ENCODE measurements around the gene PRUNE2. TPM values are rescaled to one million over a fixed set of nuclear protein-coding genes. Genes with fewer than 3 reads are reported as not detected.
"Not testable (repeated sequence)": the region's sequence is repeated elsewhere in the genome, so short reads cannot be mapped to it uniquely, and the experiment has no call there.

The PRUNE2 gene
- total and polyA plus RNA-seq, 4 donors: 1.3 to 4.5 (median 1.6) TPM

DNA sequence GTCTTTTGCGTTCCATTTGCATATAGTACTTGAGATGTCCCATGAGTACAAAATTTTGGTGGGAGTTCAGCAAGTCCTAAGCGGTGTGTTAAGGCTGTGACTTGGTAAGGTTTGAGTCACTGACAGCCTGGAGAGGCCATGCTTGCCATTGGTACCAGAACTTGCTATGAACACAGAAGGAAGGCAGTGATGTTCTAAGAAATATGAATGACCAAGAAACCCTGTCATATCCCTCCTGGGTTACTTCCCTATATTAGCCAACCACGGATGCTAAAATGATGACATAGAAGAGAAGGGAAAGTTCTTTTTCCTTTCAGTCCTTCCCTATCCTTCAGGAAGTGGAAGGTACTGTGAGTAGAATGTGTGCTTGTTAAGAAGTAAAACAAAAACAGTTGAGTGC lies 310.3 kb downstream of the PRUNE2 start:
- Histone ChIP-seq H3K4me3 (ENCODE audit: low read depth in 1 of 3, low read length in 3 of 3) (no peak overlapping the region), H3K9ac (ENCODE audit: low read depth in 1 of 2, low read length in 2 of 2) (no peak overlapping the region), H3K9me3 (ENCODE audit: control insufficient read depth in 4 of 4, low read length in 3 of 4) (no peaks in the 10 kb centered on the region), H3K27me3 (ENCODE audit: control insufficient read depth in 4 of 4, insufficient read depth in 4 of 4, low read length in 3 of 4) (peaks cover 0 to 3% (median 0%) of the 10 kb centered on the region in 4 donors), H3K36me3 (ENCODE audit: control insufficient read depth in 4 of 4, insufficient read depth in 3 of 4, low read depth in 1 of 4, low read length in 3 of 4) (no peaks in the 10 kb centered on the region), H3K27ac (ENCODE audit: low read depth in 1 of 2, low read length in 2 of 2) (no peak overlapping the region), H3K4me1 (ENCODE audit: control insufficient read depth in 4 of 4, insufficient read depth in 4 of 4, low read length in 3 of 4) (no peaks in the 10 kb centered on the region)
- 62% methylated on average over 3 of the region's 3 CpGs for WGBS
- TF ChIP-seq, protein P1, sequence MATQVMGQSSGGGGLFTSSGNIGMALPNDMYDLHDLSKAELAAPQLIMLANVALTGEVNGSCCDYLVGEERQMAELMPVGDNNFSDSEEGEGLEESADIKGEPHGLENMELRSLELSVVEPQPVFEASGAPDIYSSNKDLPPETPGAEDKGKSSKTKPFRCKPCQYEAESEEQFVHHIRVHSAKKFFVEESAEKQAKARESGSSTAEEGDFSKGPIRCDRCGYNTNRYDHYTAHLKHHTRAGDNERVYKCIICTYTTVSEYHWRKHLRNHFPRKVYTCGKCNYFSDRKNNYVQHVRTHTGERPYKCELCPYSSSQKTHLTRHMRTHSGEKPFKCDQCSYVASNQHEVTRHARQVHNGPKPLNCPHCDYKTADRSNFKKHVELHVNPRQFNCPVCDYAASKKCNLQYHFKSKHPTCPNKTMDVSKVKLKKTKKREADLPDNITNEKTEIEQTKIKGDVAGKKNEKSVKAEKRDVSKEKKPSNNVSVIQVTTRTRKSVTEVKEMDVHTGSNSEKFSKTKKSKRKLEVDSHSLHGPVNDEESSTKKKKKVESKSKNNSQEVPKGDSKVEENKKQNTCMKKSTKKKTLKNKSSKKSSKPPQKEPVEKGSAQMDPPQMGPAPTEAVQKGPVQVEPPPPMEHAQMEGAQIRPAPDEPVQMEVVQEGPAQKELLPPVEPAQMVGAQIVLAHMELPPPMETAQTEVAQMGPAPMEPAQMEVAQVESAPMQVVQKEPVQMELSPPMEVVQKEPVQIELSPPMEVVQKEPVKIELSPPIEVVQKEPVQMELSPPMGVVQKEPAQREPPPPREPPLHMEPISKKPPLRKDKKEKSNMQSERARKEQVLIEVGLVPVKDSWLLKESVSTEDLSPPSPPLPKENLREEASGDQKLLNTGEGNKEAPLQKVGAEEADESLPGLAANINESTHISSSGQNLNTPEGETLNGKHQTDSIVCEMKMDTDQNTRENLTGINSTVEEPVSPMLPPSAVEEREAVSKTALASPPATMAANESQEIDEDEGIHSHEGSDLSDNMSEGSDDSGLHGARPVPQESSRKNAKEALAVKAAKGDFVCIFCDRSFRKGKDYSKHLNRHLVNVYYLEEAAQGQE (IDR thresholded peaks at IDR 0.05): no peak
- TF ChIP-seq CTCF (IDR thresholded peaks at IDR 0.05; ENCODE audit: low read depth, low read length, missing input control) (no peak), TAF1 (conservative IDR thresholded peaks at IDR 0.05) (no peak), JUND (IDR thresholded peaks at IDR 0.05) (no peak), YY1 (IDR thresholded peaks at IDR 0.05) (no peak), NR2F2 (IDR thresholded peaks at IDR 0.05) (no peak), HNF4G (IDR thresholded peaks at IDR 0.05) (no peak)
- no peak for DNase-seq (ENCODE audit: low spot score)

DNA sequence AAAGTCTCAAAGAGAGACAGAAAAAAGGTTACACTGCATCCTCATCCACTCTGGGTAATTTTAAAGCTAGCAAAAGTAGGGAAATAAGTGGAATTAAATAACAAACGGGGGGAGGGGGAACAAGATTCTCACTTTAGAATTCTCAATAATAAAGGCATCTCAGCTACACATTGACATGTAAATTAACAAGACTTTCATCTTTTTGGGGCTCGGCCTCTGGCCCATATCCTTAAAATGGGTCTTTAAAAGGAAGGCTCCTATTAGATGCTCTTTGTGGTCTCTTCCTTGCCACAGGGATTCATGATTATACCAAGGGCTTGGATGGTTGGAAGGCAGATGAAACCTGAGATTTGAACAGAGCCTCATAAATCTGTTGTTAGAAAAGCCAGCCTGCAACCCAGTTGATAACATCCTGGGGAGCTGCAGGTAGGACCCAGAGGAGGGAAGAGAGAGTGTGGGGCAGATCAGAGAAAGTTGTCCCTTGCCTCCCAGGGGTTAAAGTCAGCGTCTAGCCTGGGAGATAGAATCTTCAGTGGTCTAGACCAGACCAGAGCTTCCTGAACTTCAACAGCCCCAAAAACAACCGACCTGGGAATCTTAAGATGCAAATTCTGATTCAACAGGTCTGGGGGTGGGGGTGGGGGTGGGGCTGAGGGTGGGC lies 311.0 kb downstream of the PRUNE2 start:
- Histone ChIP-seq H3K36me3 (ENCODE audit: control insufficient read depth in 4 of 4, insufficient read depth in 3 of 4, low read depth in 1 of 4, low read length in 3 of 4) (no peaks in the 10 kb centered on the region), H3K27ac (ENCODE audit: low read depth in 1 of 2, low read length in 2 of 2) (no peak overlapping the region), H3K4me3 (ENCODE audit: low read depth in 1 of 3, low read length in 3 of 3) (no peak overlapping the region), H3K9me3 (ENCODE audit: control insufficient read depth in 4 of 4, low read length in 3 of 4) (no peaks in the 10 kb centered on the region), H3K4me1 (ENCODE audit: control insufficient read depth in 4 of 4, insufficient read depth in 4 of 4, low read length in 3 of 4) (no peaks in the 10 kb centered on the region), H3K9ac (ENCODE audit: low read depth in 1 of 2, low read length in 2 of 2) (no peak overlapping the region), H3K27me3 (ENCODE audit: control insufficient read depth in 4 of 4, insufficient read depth in 4 of 4, low read length in 3 of 4) (peaks cover 0 to 3% (median 0%) of the 10 kb centered on the region in 4 donors)
- 62% methylated on average over 4 of the region's 4 CpGs for WGBS
- TF ChIP-seq FOXA2 (IDR thresholded peaks at IDR 0.05) (no peak), HNF4G (IDR thresholded peaks at IDR 0.05) (no peak), FOXA1 (IDR thresholded peaks at IDR 0.05) (no peak), EGR1 (IDR thresholded peaks at IDR 0.05; ENCODE audit: low read depth in 2 of 2) (no peak), TAF1 (conservative IDR thresholded peaks at IDR 0.05) (no peak), NR2F2 (IDR thresholded peaks at IDR 0.05) (no peak), HNF4A (conservative IDR thresholded peaks at IDR 0.05) (no peak), YY1 (IDR thresholded peaks at IDR 0.05) (no peak), JUND (IDR thresholded peaks at IDR 0.05) (no peak)
- TF ChIP-seq, protein P2, sequence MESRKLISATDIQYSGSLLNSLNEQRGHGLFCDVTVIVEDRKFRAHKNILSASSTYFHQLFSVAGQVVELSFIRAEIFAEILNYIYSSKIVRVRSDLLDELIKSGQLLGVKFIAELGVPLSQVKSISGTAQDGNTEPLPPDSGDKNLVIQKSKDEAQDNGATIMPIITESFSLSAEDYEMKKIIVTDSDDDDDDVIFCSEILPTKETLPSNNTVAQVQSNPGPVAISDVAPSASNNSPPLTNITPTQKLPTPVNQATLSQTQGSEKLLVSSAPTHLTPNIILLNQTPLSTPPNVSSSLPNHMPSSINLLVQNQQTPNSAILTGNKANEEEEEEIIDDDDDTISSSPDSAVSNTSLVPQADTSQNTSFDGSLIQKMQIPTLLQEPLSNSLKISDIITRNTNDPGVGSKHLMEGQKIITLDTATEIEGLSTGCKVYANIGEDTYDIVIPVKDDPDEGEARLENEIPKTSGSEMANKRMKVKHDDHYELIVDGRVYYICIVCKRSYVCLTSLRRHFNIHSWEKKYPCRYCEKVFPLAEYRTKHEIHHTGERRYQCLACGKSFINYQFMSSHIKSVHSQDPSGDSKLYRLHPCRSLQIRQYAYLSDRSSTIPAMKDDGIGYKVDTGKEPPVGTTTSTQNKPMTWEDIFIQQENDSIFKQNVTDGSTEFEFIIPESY (IDR thresholded peaks at IDR 0.05): no peak
- TF ChIP-seq, protein P3, sequence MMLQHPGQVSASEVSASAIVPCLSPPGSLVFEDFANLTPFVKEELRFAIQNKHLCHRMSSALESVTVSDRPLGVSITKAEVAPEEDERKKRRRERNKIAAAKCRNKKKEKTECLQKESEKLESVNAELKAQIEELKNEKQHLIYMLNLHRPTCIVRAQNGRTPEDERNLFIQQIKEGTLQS (IDR thresholded peaks at IDR 0.05): no peak
- TF ChIP-seq, protein P1 (IDR thresholded peaks at IDR 0.05): no peak
- no peak for DNase-seq (ENCODE audit: low spot score)

DNA sequence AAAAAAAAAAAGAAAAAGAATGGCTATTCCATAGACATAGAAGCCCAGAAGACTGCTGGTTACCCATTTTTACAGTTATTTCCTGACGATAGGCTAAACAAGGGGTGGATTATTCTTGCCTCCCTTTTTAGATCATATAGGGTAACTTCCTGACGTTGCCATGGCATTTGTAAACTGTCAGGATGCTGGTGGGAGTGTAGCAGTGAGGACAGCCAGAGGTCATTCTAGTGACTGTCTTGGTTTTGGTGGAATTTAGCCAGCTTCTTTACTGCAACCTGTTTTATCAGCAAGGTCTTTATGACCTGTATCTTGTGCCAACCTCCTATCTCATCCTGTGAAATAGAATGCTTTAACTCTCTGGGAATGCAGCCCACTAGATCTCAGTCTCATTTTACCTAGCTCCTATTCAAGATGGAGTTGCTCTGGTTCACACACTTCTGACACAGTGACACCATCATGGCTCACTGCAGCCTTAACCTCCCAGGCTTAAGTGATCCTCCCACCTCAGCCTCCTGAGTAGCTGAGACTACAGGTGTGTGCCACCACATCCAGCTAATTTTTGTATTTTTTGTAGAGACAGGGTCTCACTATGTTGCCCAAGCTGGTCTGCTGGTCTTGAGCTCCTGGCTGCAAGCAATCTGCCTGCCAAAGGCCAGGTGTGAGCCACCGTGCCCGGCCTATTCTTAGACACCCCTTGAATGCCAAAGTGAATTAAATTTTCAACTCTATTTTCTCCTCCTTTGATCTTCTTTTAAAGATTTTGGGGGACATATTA lies 311.8 kb downstream of the PRUNE2 start:
- not testable (repeated sequence) for H3K4me1 ChIP-seq (ENCODE audit: control insufficient read depth in 4 of 4, insufficient read depth in 4 of 4, low read length in 3 of 4); H3K9me3 ChIP-seq (ENCODE audit: control insufficient read depth in 4 of 4, low read length in 3 of 4); H3K27ac ChIP-seq (ENCODE audit: low read depth in 1 of 2, low read length in 2 of 2); H3K4me3 ChIP-seq (ENCODE audit: low read depth in 1 of 3, low read length in 3 of 3); DNase-seq (ENCODE audit: low spot score); H3K27me3 ChIP-seq (ENCODE audit: control insufficient read depth in 4 of 4, insufficient read depth in 4 of 4, low read length in 3 of 4); H3K36me3 ChIP-seq (ENCODE audit: control insufficient read depth in 4 of 4, insufficient read depth in 3 of 4, low read depth in 1 of 4, low read length in 3 of 4); H3K9ac ChIP-seq (ENCODE audit: low read depth in 1 of 2, low read length in 2 of 2)
- WGBS: 53% methylated on average over 4 of the region's 4 CpGs
